Thyroid gland (tissue), 4 donors: ENCODE measurements around the gene C2CD3.

Experiments used
- POLR2A ChIP-seq, 2 donors: fragments of 450-650 bp; IDR thresholded peaks; one replicate each; pipeline ENCODE4 v1.6.1; 2017; ENCODE audit warnings: antibody characterized with exemption in 2 of 2, mild to moderate bottlenecking in 2 of 2, moderate library complexity in 1 of 2
- TF ChIP-seq, protein P1 (sequence below), 6 experiments: fragments of 200-600 bp in 3 of 6; fragments of 450-650 bp in 3 of 6; sonication (generic) in 3 of 6; IDR thresholded peaks; one replicate each; pipeline ENCODE4 v1.5.1; 2016 to 2019; ENCODE audit warnings: antibody characterized with exemption in 6 of 6, mild to moderate bottlenecking in 2 of 6, inconsistent platforms in 1 of 6, moderate library complexity in 1 of 6

DNA sequence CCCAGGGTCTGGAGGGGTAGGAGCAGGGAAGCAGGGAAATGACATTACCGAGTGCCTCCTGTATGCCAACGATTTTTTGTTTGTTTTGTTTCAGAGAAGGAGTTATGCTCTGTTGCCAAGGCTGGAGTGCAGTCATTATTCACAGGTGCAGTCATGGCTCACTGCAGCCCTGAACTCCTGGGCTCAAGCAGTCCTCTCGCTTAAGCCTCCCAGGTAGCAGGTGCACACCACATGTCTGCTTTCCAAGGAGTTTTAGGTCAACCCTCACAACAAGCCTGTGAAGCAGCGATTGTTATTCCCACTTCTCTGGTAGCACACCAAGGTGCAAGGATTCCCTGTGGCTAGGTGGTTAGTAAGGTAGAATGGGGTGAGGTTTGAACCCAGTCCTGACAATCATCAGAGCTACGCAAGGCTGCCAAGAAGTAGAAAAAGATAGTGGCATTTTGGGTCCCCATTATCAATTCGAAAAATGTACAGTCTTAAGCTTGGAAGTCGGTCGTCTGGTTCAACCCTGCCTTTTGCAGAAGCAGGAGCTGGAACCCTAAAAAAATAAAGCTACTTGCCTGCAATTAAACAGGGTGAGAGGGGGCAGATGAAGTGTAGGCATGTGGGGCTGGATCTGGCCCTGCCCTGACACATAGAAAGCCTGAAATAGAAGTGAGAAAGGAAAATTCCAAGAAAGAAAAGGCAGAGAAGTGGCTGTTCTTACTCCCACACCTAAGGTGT, 171.1 kb downstream of the C2CD3 start:
- TF ChIP-seq, protein P1, sequence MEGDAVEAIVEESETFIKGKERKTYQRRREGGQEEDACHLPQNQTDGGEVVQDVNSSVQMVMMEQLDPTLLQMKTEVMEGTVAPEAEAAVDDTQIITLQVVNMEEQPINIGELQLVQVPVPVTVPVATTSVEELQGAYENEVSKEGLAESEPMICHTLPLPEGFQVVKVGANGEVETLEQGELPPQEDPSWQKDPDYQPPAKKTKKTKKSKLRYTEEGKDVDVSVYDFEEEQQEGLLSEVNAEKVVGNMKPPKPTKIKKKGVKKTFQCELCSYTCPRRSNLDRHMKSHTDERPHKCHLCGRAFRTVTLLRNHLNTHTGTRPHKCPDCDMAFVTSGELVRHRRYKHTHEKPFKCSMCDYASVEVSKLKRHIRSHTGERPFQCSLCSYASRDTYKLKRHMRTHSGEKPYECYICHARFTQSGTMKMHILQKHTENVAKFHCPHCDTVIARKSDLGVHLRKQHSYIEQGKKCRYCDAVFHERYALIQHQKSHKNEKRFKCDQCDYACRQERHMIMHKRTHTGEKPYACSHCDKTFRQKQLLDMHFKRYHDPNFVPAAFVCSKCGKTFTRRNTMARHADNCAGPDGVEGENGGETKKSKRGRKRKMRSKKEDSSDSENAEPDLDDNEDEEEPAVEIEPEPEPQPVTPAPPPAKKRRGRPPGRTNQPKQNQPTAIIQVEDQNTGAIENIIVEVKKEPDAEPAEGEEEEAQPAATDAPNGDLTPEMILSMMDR (IDR thresholded peaks at IDR 0.05): no peak
- no peak for TF ChIP-seq POLR2A (IDR thresholded peaks at IDR 0.05)
